Activated CD4-positive, alpha-beta T cell treated with anti-CD3 and anti-CD28 coated beads, Interleukin-10, Interleukin-2, amounts not matched to agents 100 ng/mL and 50 ng/mL, durations not matched to agents 16 hours and 8 hours (primary cell): Measurements from ENCODE around the gene CDC7.

Experiments used
- DNase-seq: peaks from one replicate; pipeline ENCODE4 v3.0.0-alpha.2; 2020

The CDC7 gene

DNA sequence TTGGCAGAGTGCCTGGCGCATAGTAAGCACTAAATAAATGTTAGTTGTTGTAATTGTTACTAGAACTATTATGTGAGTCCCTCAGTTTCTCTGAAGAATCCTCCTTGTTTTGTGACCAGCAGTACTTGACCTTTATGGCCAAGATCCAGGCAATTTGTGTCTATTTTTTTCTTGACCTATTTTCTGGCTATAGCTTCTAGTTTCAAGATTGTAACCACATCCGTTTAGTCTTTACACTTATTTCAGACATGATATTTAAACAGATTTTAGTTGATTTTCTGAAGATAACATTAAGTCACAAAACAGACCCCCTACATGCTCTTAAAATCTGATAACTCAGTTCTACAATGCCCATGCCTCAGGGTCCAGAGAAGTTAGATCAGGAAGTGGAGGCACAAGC lies 50.3 kb downstream of the CDC7 start:
- no peak for DNase-seq

DNA sequence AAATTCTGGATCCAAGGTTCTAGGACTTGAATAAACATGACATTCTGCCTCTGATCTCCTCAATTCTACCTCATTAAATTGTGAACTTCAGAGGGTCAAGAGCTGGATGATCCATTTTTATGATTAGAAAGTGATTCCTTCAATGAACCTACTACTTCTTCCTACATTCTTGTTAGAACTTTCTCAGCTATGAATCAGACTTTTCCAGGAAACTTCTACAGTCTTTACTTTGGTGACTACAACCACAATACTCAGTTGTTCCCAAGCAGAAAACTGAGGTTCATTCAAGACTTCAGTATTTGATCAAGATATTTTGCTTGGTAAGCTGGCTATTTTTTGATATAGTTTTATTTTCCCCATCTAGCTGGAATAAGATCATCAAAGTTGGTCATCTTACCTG lies 51.4 kb downstream of the CDC7 start:
- peak; percentile 34 for DNase-seq

DNA sequence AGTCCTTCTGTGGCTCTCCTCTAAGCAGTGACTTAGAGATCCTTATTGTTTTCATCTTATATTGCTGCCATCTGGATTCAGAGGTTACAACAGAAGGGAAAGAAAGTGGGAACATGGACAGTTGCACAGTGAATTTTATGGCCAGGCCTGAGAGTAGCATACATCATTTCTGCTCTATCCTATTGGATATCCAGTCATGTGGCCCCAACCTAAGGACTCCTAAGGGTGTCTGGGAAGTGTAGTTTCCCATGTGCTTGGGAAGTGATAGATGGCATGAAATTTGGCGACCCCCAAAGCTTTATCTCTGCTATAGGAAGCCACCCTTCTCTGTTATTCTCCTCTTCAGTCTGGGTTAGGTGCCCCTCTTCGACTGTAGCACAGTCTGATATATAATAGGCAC lies 51.9 kb downstream of the CDC7 start:
- DNase-seq: no peak

DNA sequence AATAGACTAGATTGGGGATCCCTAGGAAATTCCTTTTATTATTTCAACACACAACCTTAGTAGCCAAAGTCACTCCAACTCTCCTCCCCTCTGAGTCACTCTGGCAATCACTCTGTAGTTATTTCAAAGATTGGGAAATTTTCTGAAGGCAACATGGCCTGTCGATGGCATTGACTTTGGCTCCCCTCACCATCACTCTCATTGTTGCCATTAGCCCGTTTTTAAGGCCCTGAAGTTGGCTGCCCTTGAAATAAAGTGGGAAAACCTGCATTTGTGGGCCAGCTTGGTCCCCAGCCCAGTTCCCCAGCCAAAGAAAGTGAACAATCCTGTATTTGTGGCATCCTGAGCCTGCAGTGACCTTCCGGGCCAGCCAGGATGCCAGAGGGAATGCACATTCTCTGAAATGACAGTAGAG lies 52.5 kb downstream of the CDC7 start:
- no peak for DNase-seq

DNA sequence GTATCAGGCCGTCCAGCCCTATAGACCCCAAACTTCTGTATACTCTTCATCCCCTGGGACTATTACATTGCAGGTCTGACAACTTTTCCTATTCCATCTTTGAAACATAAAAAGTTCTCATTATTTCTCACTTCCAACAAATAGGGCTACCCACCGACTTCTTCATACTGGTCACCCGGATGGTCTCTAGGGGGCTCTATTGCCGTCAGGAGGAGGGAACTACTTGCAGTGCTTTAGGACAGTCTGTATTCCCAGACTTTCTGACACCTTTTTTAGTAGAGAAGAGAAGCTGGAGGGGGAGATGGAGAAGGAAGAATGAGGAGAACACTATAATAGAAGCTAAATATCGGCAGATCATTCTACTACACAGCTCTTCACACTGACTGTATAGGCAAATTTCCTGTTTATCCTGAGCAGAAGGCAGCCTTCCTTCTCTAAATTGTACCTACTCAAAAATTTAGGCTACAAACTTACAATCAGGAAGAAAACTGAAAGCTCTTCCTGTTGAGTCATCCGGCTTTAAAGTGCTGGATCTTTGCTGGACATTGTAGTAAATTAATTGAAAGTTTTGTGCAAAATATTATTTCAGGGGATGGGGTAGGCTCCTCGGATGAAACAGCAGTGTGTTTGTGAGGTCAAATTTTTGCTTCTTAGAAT lies 54.6 kb downstream of the CDC7 start:
- DNase-seq: no peak

DNA sequence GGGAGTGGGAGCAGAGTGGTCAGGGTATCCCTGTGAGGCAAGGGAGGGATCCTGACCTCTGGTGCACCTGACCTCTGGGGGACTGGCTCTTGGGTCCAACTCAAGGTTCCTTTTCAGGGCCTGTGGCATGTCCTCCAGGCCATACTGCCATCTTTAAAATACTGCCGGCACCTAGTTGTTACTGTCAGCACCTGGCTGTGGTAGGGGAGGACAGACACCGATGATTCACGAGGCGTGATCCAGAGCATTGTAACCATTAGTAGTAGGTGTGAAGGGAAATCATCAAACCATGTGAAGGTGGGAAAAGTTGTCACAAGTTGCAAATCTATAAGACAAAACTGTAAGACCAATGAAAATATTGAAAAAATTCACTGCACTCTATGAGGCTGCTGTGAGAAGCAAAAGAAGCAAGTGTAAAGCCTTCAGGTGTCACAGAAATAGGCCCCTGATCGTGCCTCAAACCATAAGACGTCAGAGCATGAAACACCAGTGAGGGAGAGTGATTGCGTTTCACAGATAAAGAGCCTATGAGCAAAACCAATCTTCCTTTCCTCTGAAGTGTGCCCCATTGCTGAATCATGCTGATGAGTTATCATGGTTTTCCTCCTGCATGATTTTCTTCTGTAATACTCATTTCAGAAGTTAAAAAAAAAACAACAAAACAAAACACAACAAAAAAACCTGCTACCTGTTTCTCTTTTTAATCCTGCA lies 55.3 kb downstream of the CDC7 start:
- peak; percentile 96 for DNase-seq

DNA sequence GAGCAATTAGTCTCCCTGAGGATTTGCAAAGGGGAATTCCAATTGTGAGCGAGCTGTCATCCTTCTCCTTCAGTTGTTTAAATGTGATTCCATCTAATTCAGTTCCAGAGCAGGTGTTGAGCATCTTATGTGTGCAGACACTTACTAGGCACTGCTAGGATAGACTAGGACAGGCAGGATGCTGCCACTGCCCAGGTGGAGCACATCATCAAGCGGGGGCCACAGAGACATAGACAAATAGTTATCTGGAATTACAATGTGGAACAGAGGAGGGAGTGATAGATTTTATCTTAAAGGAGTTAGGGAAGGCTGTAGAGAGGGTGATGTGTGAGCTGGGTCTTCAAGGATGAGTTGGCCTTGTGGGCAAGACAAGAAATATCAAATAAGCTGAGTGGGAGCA lies 55.9 kb downstream of the CDC7 start:
- peak; percentile 49 for DNase-seq

DNA sequence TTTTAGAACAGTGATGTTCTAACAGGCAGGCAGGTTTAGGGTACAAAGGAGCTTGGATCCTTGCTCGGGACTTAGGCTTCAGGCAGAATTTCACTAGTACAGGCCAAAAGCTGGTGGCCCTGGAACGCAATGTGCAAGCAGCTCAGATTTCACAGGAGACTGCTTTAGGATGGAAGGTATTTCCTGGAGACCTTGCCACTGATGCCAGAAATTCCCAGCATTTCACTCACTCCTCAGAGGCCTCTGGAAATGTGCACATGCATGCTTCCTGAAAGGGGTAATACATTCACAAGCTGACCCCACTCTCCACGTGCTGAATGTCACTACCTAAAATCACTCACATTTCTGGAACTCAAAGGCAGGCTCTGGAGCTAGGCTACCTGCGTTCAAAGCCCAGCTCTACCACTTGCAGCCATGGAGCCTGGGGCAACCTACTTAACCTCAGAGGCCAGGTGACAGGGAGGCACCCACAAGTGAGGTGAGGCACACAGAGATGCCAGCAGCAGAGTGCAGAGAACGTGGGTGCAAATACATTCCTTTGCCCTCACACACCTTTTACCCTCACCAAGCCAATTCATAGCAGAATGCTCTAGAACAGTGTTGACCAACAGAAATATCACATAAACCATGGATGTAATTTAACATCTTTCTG lies 56.5 kb downstream of the CDC7 start:
- DNase-seq: no peak

DNA sequence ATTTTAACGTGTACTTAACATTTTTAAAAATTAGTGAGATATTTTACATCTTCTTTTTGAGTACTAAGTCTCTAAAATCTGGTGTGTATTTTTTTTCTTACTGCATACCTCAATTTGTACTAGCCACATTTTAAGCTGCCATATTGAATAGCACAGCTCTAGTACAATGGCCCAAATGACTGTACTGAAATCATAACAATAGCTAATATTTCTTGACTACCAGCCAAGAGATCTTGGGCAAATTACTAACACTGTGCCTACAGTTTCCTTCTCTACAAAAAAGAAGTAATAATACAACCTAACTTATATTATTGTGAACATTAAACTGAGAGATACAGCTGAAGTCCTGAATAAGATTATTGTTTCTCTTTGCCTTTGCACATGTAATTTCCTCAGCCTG lies 57.2 kb downstream of the CDC7 start:
- no peak for DNase-seq

DNA sequence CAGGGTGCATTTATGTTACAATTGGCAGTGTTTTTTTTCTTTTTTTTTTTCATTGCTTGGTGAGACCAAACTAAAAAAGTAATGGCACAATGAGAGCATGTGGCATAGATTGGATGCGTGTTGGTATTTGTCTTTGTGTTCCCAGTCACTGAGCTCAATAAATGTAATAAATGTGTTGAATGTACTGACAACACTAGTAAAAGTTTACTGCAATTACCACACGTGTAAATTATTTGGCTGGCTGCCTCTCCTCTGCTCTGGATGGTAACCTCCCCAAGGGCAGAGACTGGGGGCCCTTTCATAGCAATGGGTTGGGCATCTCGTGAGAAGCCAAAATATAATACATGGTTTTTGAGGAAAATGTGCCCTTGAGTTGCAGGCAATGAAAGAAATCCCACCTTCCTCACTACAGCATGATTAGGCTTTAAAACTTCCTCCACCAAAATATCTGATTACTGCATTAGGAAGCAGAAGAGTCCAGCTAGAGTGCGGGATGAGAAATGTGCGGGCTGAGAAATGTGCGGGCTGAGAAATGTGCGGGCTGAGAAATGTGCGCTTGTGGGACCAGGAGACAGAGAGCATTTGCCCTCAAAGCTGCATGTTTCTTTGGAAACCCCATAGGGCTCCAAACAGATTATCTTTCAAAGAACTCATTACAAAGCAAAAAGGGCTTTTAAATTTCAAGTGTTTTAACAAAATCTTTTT lies 58.5 kb downstream of the CDC7 start:
- no peak for DNase-seq

DNA sequence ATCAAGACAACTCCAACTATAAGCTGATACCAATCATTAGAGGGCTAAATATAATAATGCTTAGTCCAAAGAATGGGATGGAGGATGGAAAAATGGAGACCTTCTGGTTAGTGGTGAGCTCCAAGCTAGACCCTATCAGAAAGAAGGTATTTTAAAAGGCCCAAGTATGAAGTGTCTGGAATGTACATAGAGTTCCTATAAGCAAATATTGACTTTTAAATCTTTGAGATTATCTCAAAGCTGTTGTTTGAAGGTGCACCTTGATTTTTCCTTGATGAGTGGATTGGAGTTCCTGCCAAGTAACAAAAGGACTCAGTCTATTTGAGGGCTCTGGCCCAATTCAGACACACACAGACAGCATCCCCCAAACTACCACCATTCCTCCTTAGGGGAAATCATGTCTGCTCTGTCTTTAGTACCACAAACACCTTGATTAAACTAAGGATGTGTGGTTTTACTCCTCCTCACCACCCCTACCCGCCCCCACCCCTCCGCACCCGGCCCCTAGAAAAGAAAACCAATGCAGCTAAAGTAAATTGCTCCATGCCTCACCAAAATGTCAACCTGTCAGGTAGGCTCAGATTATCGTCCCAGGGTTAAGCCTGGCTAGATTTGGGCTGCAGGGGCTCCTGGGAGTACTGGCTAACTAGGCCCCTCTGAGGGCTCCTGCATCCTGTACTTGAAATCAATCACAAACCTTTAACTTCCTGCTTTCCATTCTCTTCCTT lies 59.4 kb downstream of the CDC7 start:
- peak; percentile 39 for DNase-seq

DNA sequence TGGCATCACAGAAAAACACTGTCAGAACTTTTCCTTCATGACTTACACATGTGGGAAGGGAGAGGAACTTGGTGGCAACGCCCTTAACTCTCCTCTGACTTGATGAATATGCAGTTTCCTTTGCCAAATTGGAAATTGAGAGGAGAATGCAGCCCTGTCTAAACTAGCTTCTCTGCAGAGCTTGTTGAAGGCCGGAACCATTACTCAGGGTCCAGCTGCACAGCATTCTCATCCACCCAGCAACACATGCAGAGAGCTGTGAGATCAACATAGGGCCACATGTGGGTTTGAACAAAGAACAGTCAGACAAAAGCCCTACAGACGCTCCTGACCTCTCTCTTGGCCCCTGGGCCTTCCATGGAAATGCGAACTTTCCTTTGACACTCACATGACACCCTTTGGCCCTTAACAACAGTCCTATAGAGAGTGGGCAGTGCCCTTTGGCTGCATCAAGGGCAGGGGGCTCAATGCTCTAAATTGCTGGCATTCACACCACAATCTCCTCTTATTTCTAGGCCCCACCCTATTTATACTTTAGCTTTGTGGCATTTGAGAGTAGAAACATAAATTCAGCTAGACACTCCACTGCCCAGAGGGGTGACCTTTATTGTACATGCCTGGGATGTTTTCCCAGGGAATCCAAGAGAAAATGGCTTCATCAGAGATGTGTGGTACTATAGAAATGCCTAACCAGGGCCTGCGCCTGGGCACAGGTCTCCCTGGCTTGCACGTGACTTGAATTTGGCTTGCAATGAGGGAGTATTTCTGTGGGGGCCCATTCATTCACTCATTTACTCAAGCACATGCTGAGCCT lies 64.4 kb downstream of the CDC7 start:
- DNase-seq: no peak

DNA sequence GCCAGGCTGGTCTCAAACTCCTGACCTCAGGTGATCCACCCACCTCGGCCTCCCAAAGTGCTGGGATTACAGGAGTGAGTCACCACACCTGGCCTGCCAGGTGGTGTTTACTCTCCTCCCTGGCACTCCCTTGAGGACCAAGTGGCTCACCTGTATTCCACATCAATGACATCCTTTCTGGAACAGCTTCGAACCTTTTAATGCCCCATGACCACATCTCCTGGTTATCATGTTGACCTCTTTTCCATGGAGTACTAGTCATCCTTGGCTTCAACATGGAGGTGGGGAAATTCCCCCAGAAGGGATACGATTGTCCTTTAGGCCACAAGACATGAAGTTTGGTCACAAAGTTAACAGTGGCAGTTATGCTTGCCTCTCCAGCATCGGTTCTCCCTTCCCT lies 66.9 kb downstream of the CDC7 start:
- DNase-seq: no peak

DNA sequence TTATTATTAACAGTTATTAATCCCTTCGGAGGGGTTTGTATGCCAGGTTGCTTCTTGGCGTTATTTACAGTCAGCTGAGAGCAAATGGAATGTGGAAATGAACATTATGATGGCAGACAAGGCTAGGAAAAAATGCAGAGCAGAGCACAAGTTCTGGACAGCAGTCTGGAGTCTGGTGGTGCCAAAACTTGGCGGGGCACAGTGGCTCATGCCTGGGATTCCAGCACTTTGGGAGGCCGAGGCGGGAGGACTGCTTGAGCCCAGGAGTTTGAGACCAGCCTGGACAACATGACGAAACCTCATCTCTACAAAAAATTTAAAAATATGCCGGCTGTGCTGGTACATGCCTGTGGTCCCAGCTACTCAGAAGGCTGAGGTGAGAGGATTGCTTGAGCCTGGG lies 67.6 kb downstream of the CDC7 start:
- DNase-seq: no peak

DNA sequence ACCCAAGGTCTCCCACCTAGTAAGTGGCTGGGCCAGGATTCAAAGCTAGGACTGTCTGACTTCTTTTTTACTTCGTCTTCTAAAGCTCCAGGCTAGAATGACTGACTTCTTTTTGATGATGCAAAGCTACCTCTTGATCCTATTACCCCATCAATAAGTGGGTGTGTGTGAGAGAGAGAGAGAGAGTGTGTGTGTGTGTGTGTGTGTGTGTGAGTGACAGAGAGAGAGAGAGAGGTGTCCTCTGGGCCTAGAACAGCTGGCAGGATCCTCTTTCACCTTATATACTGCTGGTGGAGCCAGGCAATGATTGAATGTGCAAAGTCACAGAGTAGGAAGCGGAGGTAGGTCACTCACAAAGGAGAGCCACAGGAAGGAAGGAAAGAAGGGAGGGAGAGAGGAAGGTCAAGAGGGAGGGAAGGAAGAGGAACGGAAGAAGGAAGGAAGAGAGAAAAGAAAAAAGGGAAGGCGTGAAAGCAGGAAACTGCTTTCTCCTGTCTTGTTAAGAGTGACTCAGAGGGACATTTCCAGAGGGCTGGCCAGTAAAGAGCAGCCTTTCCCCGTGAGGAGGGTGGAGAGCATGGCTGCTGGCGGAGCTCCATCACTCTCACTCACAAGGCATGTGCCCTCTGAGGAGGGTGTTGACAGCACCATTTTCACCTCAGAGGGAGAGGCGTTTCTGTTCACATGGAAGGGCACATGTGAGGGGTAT lies 68.9 kb downstream of the CDC7 start:
- no peak for DNase-seq

DNA sequence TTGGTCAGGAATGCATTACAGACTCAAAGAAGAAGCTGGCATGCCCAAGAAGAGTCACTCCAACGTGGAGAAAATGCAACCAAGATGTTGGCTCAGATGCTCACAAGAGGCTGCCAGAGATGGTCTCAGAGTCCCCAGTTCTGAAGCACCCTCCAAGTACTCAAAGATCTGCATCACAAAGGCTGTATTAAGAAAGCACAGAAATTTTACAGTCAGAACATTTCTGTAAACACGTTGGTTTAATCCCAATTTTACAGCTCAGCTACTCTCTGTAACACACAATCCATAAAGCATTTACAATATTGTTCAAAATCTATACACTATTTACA lies 69.4 kb downstream of the CDC7 start:
- DNase-seq: no peak

DNA sequence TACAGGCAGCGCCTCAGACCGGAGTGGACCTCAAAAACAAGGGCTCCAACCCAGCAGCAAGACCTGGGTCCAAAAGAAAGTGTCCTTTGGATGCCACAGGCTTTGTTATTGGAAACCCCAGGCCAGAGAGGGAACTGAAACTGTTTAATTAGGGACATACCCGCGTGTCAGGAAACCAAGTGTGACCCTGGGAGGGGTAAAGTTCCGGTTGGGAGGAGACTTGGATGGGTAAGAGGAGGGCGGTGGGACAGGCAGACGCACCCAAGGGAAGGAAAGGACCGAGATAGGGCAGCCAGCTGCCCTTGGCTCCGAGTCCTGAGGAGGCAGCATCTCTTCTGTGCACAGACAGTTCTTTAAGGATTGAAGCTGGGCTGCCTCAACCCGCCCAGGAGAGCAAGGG lies 71.4 kb downstream of the CDC7 start:
- no peak for DNase-seq
